H1 (cell line): ENCODE results near the gene MBOAT2. TPM values are rescaled to one million over a fixed set of nuclear protein-coding genes. Genes with fewer than 3 reads are reported as not detected.

ENCODE experiments used
- CTCF ChIA-PET: fragments of 300-600 bp; sonication (Branson Sonifier 250); formaldehyde crosslinking; loops from one replicate; lab custom pipeline; 2021; ENCODE audit not compliant: partially characterized antibody; lab: Charles Lee
- POLR2A ChIA-PET: fragments of 300-600 bp; sonication (Branson Sonifier 250); formaldehyde crosslinking; loops from one replicate; lab custom pipeline; 2021; ENCODE audit warnings: inconsistent platforms; ENCODE audit not compliant: partially characterized antibody; lab: Charles Lee
- DNase-seq, 2 experiments: peaks; one replicate each; pipeline versions ENCODE4 v3.0.0 to v3.0.0-alpha.2; 2010 to 2022; ENCODE audit warnings: low spot score in 2 of 2, low read depth in 1 of 2, mixed read lengths in 1 of 2
- FAIRE-seq: peaks from 2 replicates; lab custom pipeline; 2011; peaks lifted over from hg19 to GRCh38; lab: Jason Lieb, UNC
- H2AFZ ChIP-seq: 2 replicates; pipeline ENCODE4 v1.8.1; 2012; ENCODE audit warnings: low read length, inconsistent platforms
- H2AK5ac ChIP-seq: 2 replicates; pipeline ENCODE4 v1.6.1; 2013; ENCODE audit warnings: low read depth, low read length
- H2BK120ac ChIP-seq: replicated peaks from 2 replicates; pipeline ENCODE3; 2013; ENCODE audit warnings: low read depth, low read length, inconsistent platforms
- H2BK12ac ChIP-seq: 2 replicates; pipeline ENCODE4 v1.6.1; 2013; ENCODE audit warnings: low read depth, low read length
- H2BK15ac ChIP-seq: 2 replicates; pipeline ENCODE4 v1.6.1; 2013; ENCODE audit warnings: low read length
- H2BK20ac ChIP-seq: 2 replicates; pipeline ENCODE4 v1.6.1; 2013; ENCODE audit warnings: low read length
- H2BK5ac ChIP-seq: 2 replicates; pipeline ENCODE4 v1.6.1; 2013; ENCODE audit warnings: low read depth, low read length
- H3K14ac ChIP-seq: 2 replicates; pipeline ENCODE4 v1.6.1; 2013; ENCODE audit warnings: inconsistent platforms; ENCODE audit not compliant: insufficient read length
- H3K18ac ChIP-seq: 2 replicates; pipeline ENCODE4 v1.6.1; 2013; ENCODE audit warnings: low read length; ENCODE audit errors: extremely low read depth
- H3K23ac ChIP-seq: 2 replicates; pipeline ENCODE4 v1.6.1; 2013; ENCODE audit warnings: inconsistent platforms; ENCODE audit not compliant: insufficient read length
- H3K23me2 ChIP-seq: 2 replicates; pipeline ENCODE4 v1.6.1; 2013; ENCODE audit warnings: low read depth, low read length
- H3K27ac ChIP-seq: 2 replicates; pipeline ENCODE4 v1.6.1; 2011; ENCODE audit warnings: low read depth, low read length, inconsistent platforms
- H3K27me3 ChIP-seq, 4 experiments: replicated peaks in 1 of 4; 1 replicate in 1 of 4; 2 replicates in 3 of 4; pipeline versions ENCODE4 v1.6.1 to v1.8.1; 2011 to 2013; ENCODE audit warnings: low read length in 3 of 4, mild to moderate bottlenecking in 3 of 4, inconsistent platforms in 2 of 4, mixed read lengths in 2 of 4, moderate library complexity in 1 of 4; ENCODE audit not compliant: control insufficient read depth in 3 of 4, insufficient read depth in 3 of 4; ENCODE audit errors: extremely low read depth in 1 of 4
- H3K36me3 ChIP-seq, 4 experiments: 2 replicates each; pipeline versions ENCODE4 v1.6.1 to v1.8.1; 2011 to 2013; ENCODE audit warnings: mild to moderate bottlenecking in 4 of 4, low read length in 3 of 4, moderate library complexity in 2 of 4, control low read depth in 1 of 4, inconsistent platforms in 1 of 4; ENCODE audit not compliant: insufficient read depth in 4 of 4, control insufficient read depth in 2 of 4
- H3K4ac ChIP-seq: replicated peaks from 2 replicates; pipeline ENCODE3; 2013; ENCODE audit warnings: low read length, low read depth, mixed read lengths, inconsistent platforms; ENCODE audit not compliant: insufficient read length
- H3K4me1 ChIP-seq, 4 experiments: replicated peaks in 1 of 4; 1 replicate in 1 of 4; 2 replicates in 3 of 4; pipeline versions ENCODE4 v1.6.1 to v1.8.1; 2011 to 2013; ENCODE audit warnings: low read length in 3 of 4, inconsistent platforms in 2 of 4, mixed read lengths in 1 of 4; ENCODE audit not compliant: insufficient read depth in 4 of 4, control insufficient read depth in 3 of 4
- H3K4me2 ChIP-seq, 2 experiments: 2 replicates each; pipeline versions ENCODE4 v1.6.1 to v1.8.1; 2011 to 2013; ENCODE audit warnings: low read depth in 2 of 2, low read length in 2 of 2, control low read depth in 1 of 2, inconsistent platforms in 1 of 2, mild to moderate bottlenecking in 1 of 2; ENCODE audit not compliant: insufficient read depth in 1 of 2
- H3K4me3 ChIP-seq, 4 experiments: fragments of 200-600, 300-600 bp in 1 of 4; sonication (generic), shearing (Covaris generic), sonication (Bioruptor Twin) in 1 of 4; 2 replicates each; pipeline versions ENCODE4 v1.5.1 to v1.8.1; 2011 to 2016; ENCODE audit warnings: low read length in 4 of 4, low read depth in 3 of 4, control low read depth in 2 of 4, inconsistent platforms in 2 of 4, mild to moderate bottlenecking in 2 of 4, mixed read lengths in 1 of 4, moderate library complexity in 1 of 4; ENCODE audit not compliant: insufficient read depth in 2 of 4; ENCODE audit errors: extremely low read depth in 1 of 4
- H3K56ac ChIP-seq: replicated peaks from 2 replicates; pipeline ENCODE3; 2013; ENCODE audit warnings: low read depth, mild to moderate bottlenecking, mixed read lengths, low read length, inconsistent platforms; ENCODE audit not compliant: insufficient read length
- H3K79me1 ChIP-seq: 2 replicates; pipeline ENCODE4 v1.6.1; 2013; ENCODE audit warnings: low read depth, low read length, control low read depth
- H3K79me2 ChIP-seq, 2 experiments: 2 replicates each; pipeline versions ENCODE4 v1.6.1 to v1.8.1; 2012 to 2013; ENCODE audit warnings: low read length in 2 of 2, mild to moderate bottlenecking in 2 of 2, inconsistent platforms in 1 of 2; ENCODE audit not compliant: insufficient read depth in 2 of 2, control insufficient read depth in 1 of 2
- H3K9ac ChIP-seq, 4 experiments: replicated peaks in 1 of 4; 1 replicate in 1 of 4; 2 replicates in 3 of 4; pipeline versions ENCODE4 v1.6.1 to v1.8.1; 2011 to 2013; ENCODE audit warnings: low read depth in 3 of 4, low read length in 3 of 4, control low read depth in 2 of 4, mild to moderate bottlenecking in 2 of 4, moderate library complexity in 2 of 4, inconsistent platforms in 1 of 4; ENCODE audit errors: extremely low read depth in 1 of 4
- H3K9me3 ChIP-seq, 2 experiments: 2 replicates each; pipeline versions ENCODE4 v1.6.1 to v1.8.1; 2012 to 2013; ENCODE audit warnings: mild to moderate bottlenecking in 2 of 2, moderate library complexity in 2 of 2, control low read depth in 1 of 2, inconsistent platforms in 1 of 2, low read depth in 1 of 2, low read length in 1 of 2, mixed read lengths in 1 of 2; ENCODE audit not compliant: insufficient read depth in 2 of 2
- H4K20me1 ChIP-seq, 2 experiments: replicated peaks in 1 of 2; 2 replicates each; pipeline versions ENCODE3 to v1.8.1; 2011 to 2013; ENCODE audit warnings: inconsistent platforms in 2 of 2, low read length in 2 of 2, mild to moderate bottlenecking in 1 of 2; ENCODE audit not compliant: insufficient read depth in 2 of 2, control insufficient read depth in 1 of 2
- H4K5ac ChIP-seq: 2 replicates; pipeline ENCODE4 v1.6.1; 2013; ENCODE audit warnings: low read length, low read depth, mixed read lengths, inconsistent platforms; ENCODE audit not compliant: insufficient read length
- H4K8ac ChIP-seq: 2 replicates; pipeline ENCODE4 v1.8.0; 2013; ENCODE audit warnings: mild to moderate bottlenecking, moderate library complexity, low read length, inconsistent platforms; ENCODE audit not compliant: insufficient read depth; ENCODE audit errors: extremely low read depth
- H4K91ac ChIP-seq: replicated peaks from 2 replicates; pipeline ENCODE3; 2013; ENCODE audit warnings: low read length, mixed read lengths, inconsistent platforms; ENCODE audit not compliant: insufficient read length
- BACH1 ChIP-seq: IDR thresholded peaks from 2 replicates; pipeline ENCODE4 v1.6.1; 2012; ENCODE audit warnings: low read length, improper control_type of control experiment
- CBX5 ChIP-seq: fragments of 300-800, 300-1000 bp; sonication (generic); IDR thresholded peaks from 2 replicates; pipeline ENCODE4 v1.7.1; 2016; ENCODE audit warnings: antibody characterized with exemption, low read length, low read depth
- CHD1 ChIP-seq: IDR thresholded peaks from 2 replicates; pipeline ENCODE4 v1.6.1; 2012; ENCODE audit warnings: low read depth, low read length, improper control_type of control experiment
- CTBP2 ChIP-seq: IDR thresholded peaks from 2 replicates; pipeline ENCODE4 v1.7.0; 2011; ENCODE audit warnings: borderline replicate concordance, mild to moderate bottlenecking, moderate library complexity, mixed read lengths, low read length; ENCODE audit not compliant: insufficient read depth, insufficient read length
- EGR1 ChIP-seq: IDR thresholded peaks from 2 replicates; pipeline ENCODE4 v1.6.1; 2011; ENCODE audit warnings: low read depth, low read length, borderline replicate concordance
- KDM1A ChIP-seq: fragments of 200-600, 300-600 bp; sonication (generic); IDR thresholded peaks from 2 replicates; pipeline ENCODE4 v1.7.1; 2016; ENCODE audit warnings: mild to moderate bottlenecking, low read length, borderline replicate concordance
- MAX ChIP-seq: IDR thresholded peaks from 2 replicates; pipeline ENCODE4 v1.6.1; 2012; ENCODE audit warnings: inconsistent platforms
- NRF1 ChIP-seq: IDR thresholded peaks from 2 replicates; pipeline ENCODE4 v1.6.1; 2011; ENCODE audit warnings: mild to moderate bottlenecking, low read depth, low read length, improper control_type of control experiment
- RNF2 ChIP-seq: fragments of 200-900, 300-1000 bp; sonication (generic); IDR thresholded peaks from 2 replicates; pipeline ENCODE4 v1.7.1; 2016; ENCODE audit warnings: borderline replicate concordance, low read depth, mild to moderate bottlenecking, antibody characterized with exemption, low read length; ENCODE audit not compliant: poor library complexity, severe bottlenecking; ENCODE audit errors: missing control alignments
- SAP30 ChIP-seq: fragments of 300-600 bp; sonication (generic); IDR thresholded peaks from 2 replicates; pipeline ENCODE4 v1.7.1; 2012; ENCODE audit warnings: low read length, moderate library complexity, mild to moderate bottlenecking, inconsistent platforms; ENCODE audit not compliant: insufficient read depth, insufficient replicate concordance
- ZNF274 ChIP-seq: IDR thresholded peaks from 2 replicates; pipeline ENCODE4 v1.7.0; 2012; ENCODE audit warnings: low read length, borderline replicate concordance; ENCODE audit errors: extremely low read depth
- WGBS, 2 experiments: shearing (Covaris generic) in 1 of 2; methylation state at CpG; one replicate each; pipeline versions ENCODE4 v1.1.6 to v1.1.7; 2013 to 2015; ENCODE audit warnings: low lambda C conversion rate in 2 of 2, mixed read lengths in 2 of 2, inconsistent platforms in 1 of 2, low coverage in 1 of 2, missing lambda C conversion rate in 1 of 2; ENCODE audit not compliant: insufficient replicate concordance in 2 of 2, insufficient coverage in 1 of 2, insufficient read length in 1 of 2; ENCODE audit errors: extremely low coverage in 1 of 2, missing lambda C conversion rate in 1 of 2; 5-methylcytosine and 5-hydroxymethylcytosine counted together
- polyA plus RNA-seq, 7 experiments: library from polyadenylated mRNA; depleted of rRNA in 3 of 7; stranded (reverse) in 5 of 7; unstranded in 2 of 7; fragments of >200 nt in 5 of 7; fragments of 200-250 nt in 2 of 7; gene quantifications; 1 replicate in 5 of 7; 2 replicates in 1 of 7; 4 replicates in 1 of 7; pipeline versions ENCODE4 v1.2.1 to v1.2.3, GENCODE V29; 2011 to 2013; ENCODE audit warnings: missing spikeins in 2 of 7, mixed read lengths in 2 of 7
- total RNA-seq: library from RNA; stranded (reverse); fragmentation: NEBNext Ultra II Directional; extraction: Animal tissue kit (Norgen Biotek cat#: 25700); gene quantifications from 2 replicates; pipeline ENCODE4 v1.2.1, GENCODE V29; 2021

Gene MBOAT2
- total and polyA plus RNA-seq, 2 of the 8 experiments (the other 6 are each of a cell fraction or from before 2014, with no cell fraction given): 11.2 to 23.4 TPM

- H2AK5ac ChIP-seq: no peak overlapping the region
- no peak overlapping the region for H2BK15ac ChIP-seq
- no peaks in the 10 kb centered on the region for H3K79me1 ChIP-seq
- no peaks in the 10 kb centered on the region for H3K27me3 ChIP-seq
- no peak overlapping the region for H4K8ac ChIP-seq
- H3K14ac ChIP-seq: no peak overlapping the region
- H3K9ac ChIP-seq: no peak overlapping the region
- peak in 1 of 2 experiments; percentile 52 for DNase-seq
- no peak overlapping the region for H3K18ac ChIP-seq
- no peak overlapping the region for H4K91ac ChIP-seq
- H2AFZ ChIP-seq: peak overlapping the region; percentile 61; the same call in 1 of the 2 replicates
- no peak overlapping the region for H3K4ac ChIP-seq
- H3K56ac ChIP-seq: no peak overlapping the region
- H4K20me1 ChIP-seq: no peaks in the 10 kb centered on the region
- no peak overlapping the region for H2BK12ac ChIP-seq
- H3K4me3 ChIP-seq: no peak overlapping the region
- peaks cover 3 to 12% of the 10 kb centered on the region in 2 experiments for H3K9me3 ChIP-seq
- ChIA-PET CTCF (interaction anchor here (1.1 to 1.3 kb wide), 2 partner anchors 77 to 80 kb away, joined by 4 read pairs; no protein-coding TSS in a partner anchor), POLR2A (interaction anchor here (0.6 kb wide), 1 partner anchor 43 kb away, joined by 3 read pairs; no protein-coding TSS in a partner anchor)
- H3K4me1 ChIP-seq: peaks cover 0 to 4% (median 2%) of the 10 kb centered on the region in 4 experiments; a peak in 4 of 7 replicates
- peak overlapping the region in 1 of 2 experiments; percentile 37; a peak in 2 of 4 replicates for H3K4me2 ChIP-seq
- no peak overlapping the region for H2BK5ac ChIP-seq
- H3K27ac ChIP-seq: no peak overlapping the region
- H2BK20ac ChIP-seq: no peak overlapping the region
- no peaks in the 10 kb centered on the region for H3K36me3 ChIP-seq
- H3K23ac ChIP-seq: no peak overlapping the region
- H2BK120ac ChIP-seq: no peak overlapping the region
- H4K5ac ChIP-seq: no peak overlapping the region
- FAIRE-seq: no peak
- no peaks in the 10 kb centered on the region for H3K79me2 ChIP-seq
- H3K23me2 ChIP-seq: no peaks in the 10 kb centered on the region
- 62% methylated on average over 7 of the region's 7 CpGs; no CpG with 5 or more reads in 1 of the 2 experiments for WGBS, 2 experiments
- TF ChIP-seq ZNF274 (no peak), MAX (no peak), RNF2 (no peak), CBX5 (no peak), KDM1A (no peak), CHD1 (no peak), NRF1 (no peak), SAP30 (no peak), CTBP2 (no peak), BACH1 (no peak), EGR1 (no peak)
These were observed 30.1 kb upstream of the MBOAT2 start for GRCh38 chr2:9033385-9034168.
